Lung microvascular endothelial cell (primary cell): ENCODE results near the gene EMC10. TPM values are rescaled to one million over a fixed set of nuclear protein-coding genes. Genes with fewer than 3 reads are reported as not detected.
A peak's percentile ranks its signal among the peaks of the same experiment; 100 is the strongest.

ENCODE experiments used
- DNase-seq, 2 donors: peaks; one replicate each; pipeline versions ENCODE4 v3.0.0 to v3.0.0-alpha.2; 2010; ENCODE audit warnings: low read depth in 2 of 2
- total RNA-seq: library from RNA; depleted of rRNA; stranded (reverse); fragments of >200 nt; gene quantifications from 2 replicates; pipeline ENCODE4 v1.2.1, GENCODE V29; 2014

The EMC10 gene
- total RNA-seq, 1 donor from 2014 or later, result 46.0 TPM

- no peak for DNase-seq
Measured at GRCh38 chr19:50495020-50495531, 18.8 kb downstream of the EMC10 start.

- no peak for DNase-seq
Measured at GRCh38 chr19:50496189-50497021, 20.1 kb downstream of the EMC10 start.

GRCh38 chr19:50497022-50497405 is 20.7 kb downstream of the EMC10 start:
- DNase-seq, result no peak

GRCh38 chr19:50498219-50499056 is 22.1 kb downstream of the EMC10 start:
- no peak for DNase-seq

GRCh38 chr19:50500060-50500752 is 23.9 kb downstream of the EMC10 start:
- DNase-seq, result no peak

- no peak for DNase-seq
Measured at GRCh38 chr19:50500753-50501151, 24.4 kb downstream of the EMC10 start.

GRCh38 chr19:50501186-50501567 is 24.9 kb downstream of the EMC10 start:
- DNase-seq, result no peak

GRCh38 chr19:50501568-50502475 is 25.5 kb downstream of the EMC10 start:
- no peak for DNase-seq

GRCh38 chr19:50505856-50506611 is 29.7 kb downstream of the EMC10 start:
- no peak for DNase-seq

GRCh38 chr19:50506700-50507099 is 30.4 kb downstream of the EMC10 start:
- DNase-seq, result no peak

- no peak for DNase-seq
Measured at GRCh38 chr19:50507376-50507775, 31.1 kb downstream of the EMC10 start.

GRCh38 chr19:50508843-50509190 is 32.5 kb downstream of the EMC10 start:
- DNase-seq, result no peak

GRCh38 chr19:50509366-50509765 is 33.1 kb downstream of the EMC10 start:
- no peak for DNase-seq

- no peak for DNase-seq
Measured at GRCh38 chr19:50510121-50510670, 33.9 kb downstream of the EMC10 start.

GRCh38 chr19:50510700-50511068 is 34.4 kb downstream of the EMC10 start:
- DNase-seq, result no peak

- DNase-seq, result peak; percentile 99
Measured at GRCh38 chr19:50511069-50511822, 34.9 kb downstream of the EMC10 start, which contains the start of gene JOSD2. Gene JOSD2 (minus strand): TSS chr19:50511191. CDS start chr19:50510431, 760 bp downstream.

- DNase-seq, result no peak
Measured at GRCh38 chr19:50512112-50512998, 36.0 kb downstream of the EMC10 start.
